Measurements from ENCODE around the gene DNAAF6. TPM values are rescaled to one million over a fixed set of nuclear protein-coding genes. Genes with fewer than 3 reads are reported as not detected.

Gene DNAAF6
- total RNA-seq (2022; extraction: Qiagen RNA extraction): not detected in 5 replicates

DNA sequence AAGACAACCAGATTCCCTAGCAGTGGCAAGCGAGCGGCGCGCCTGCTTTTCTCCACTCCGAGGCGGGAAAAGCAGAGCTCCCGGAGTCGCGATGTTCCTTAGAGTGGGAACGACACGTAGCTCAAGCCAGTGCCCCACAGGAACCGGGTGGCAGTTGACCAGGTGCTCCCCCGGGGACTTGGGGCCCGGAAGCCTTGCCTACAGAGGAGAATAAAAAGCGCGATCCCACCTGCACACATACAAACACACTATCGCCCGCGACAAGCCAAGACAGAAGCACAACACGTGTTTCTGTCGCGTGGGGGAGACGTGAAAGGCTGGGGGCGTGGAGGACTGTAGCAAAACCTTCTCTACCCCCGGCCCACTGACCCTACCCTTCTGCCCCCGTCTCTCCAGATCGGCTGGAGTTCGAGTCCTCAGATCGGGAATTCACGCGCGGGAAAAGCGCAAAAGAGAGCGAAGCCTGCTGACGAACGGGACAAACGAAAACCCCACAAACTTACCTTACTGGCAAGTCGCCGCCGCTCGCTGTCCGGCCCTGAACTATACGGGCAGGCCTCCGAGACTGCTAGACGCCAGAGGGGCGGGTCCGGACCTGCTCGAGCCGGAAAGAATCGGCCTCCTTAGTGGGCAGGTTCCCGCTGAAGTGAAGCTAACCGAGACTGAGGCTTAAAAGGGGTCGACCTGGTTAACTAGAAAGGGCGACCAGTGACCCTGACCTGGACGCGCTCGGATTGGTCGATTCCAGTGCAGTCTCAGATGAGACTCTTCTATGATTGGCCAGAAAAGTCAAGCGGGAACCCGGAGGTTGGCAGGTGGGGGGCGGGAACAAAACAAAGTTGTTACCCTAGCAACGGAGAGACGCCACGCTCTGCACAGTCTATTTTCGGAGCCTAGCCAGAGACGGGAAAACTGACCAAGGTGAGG lies at the start of gene DNAAF6, which contains the start of gene NUP62CL:
Gene DNAAF6 (plus strand): TSS at position 842 of the 927 bp plus-strand sequence. CDS start 6,265 bp downstream, outside the sequence.
Gene NUP62CL (minus strand): TSS at position 664 of the 927 bp plus-strand sequence. CDS start 31,287 bp downstream, outside the sequence.

Other genes starting within 250 kb of the DNAAF6 start
- gene MORC4, start 206.4 kb upstream of the DNAAF6 start, total RNA-seq (2022; extraction: Qiagen RNA extraction): 28.7 to 42.6 TPM (median 30.1 TPM) in 5 replicates
- 7.1 to 11.0 TPM (median 9.4 TPM) in 5 replicates for gene RBM41, start 87.8 kb upstream of the DNAAF6 start, total RNA-seq (2022; extraction: Qiagen RNA extraction)
- 13.4 to 17.9 TPM (median 13.9 TPM) in 5 replicates for gene NUP62CL, start 178 bp upstream of the DNAAF6 start, total RNA-seq (2022; extraction: Qiagen RNA extraction)
- gene FRMPD3, start 243.0 kb downstream of the DNAAF6 start, total RNA-seq (2022; extraction: Qiagen RNA extraction): 0.07 to 0.14 TPM (median 0.09 TPM) in 5 replicates